Smooth muscle cell (in vitro differentiated cells): ENCODE measurements around the gene CA5B. TPM values are rescaled to one million over a fixed set of nuclear protein-coding genes. Genes with fewer than 3 reads are reported as not detected.

Experiments
- DNase-seq: peaks from one replicate; lab custom pipeline; 2025; ENCODE audit not compliant: unreplicated experiment; lab: John Stamatoyannopoulos, UW
- H2AFZ ChIP-seq: fragments of 200-600 bp; sonication (generic); 2 replicates; pipeline ENCODE4 v1.6.0; 2016; ENCODE audit warnings: antibody characterized with exemption, low read depth, mild to moderate bottlenecking
- H3F3A ChIP-seq: fragments of 200-600 bp; sonication (generic); 2 replicates; pipeline ENCODE4 v1.6.0; 2017; ENCODE audit warnings: antibody characterized with exemption, low read depth
- H3K27ac ChIP-seq: fragments of 200-600 bp; sonication (generic); 2 replicates; pipeline ENCODE4 v1.5.1; 2016; ENCODE audit warnings: low read depth, mild to moderate bottlenecking
- H3K27me3 ChIP-seq: fragments of 200-600 bp; sonication (generic); 2 replicates; pipeline ENCODE4 v1.6.1; 2016; ENCODE audit warnings: low read depth, mild to moderate bottlenecking
- H3K36me3 ChIP-seq: fragments of 200-600 bp; sonication (generic); 2 replicates; pipeline ENCODE4 v1.5.1; 2016; ENCODE audit warnings: low read depth
- H3K4me1 ChIP-seq: fragments of 200-600 bp; sonication (generic); 2 replicates; pipeline ENCODE4 v1.5.1; 2016; ENCODE audit warnings: low read depth
- H3K4me2 ChIP-seq: fragments of 200-600 bp; sonication (generic); 2 replicates; pipeline ENCODE4 v1.6.0; 2016; ENCODE audit warnings: mild to moderate bottlenecking
- H3K4me3 ChIP-seq: fragments of 200-600 bp; sonication (generic); 2 replicates; pipeline ENCODE4 v1.5.1; 2016; ENCODE audit warnings: mild to moderate bottlenecking
- H3K79me2 ChIP-seq: fragments of 200-600 bp; sonication (generic); 2 replicates; pipeline ENCODE4 v1.6.0; 2016; ENCODE audit warnings: low read depth, mild to moderate bottlenecking
- H3K9ac ChIP-seq: fragments of 200-600 bp; sonication (generic); 2 replicates; pipeline ENCODE4 v1.6.0; 2016; ENCODE audit warnings: low read depth
- H3K9me3 ChIP-seq: fragments of 200-600 bp; sonication (generic); replicated peaks from 2 replicates; pipeline ENCODE4 v1.5.1; 2016; ENCODE audit warnings: low read depth
- H4K20me1 ChIP-seq: fragments of 200-600 bp; sonication (generic); 2 replicates; pipeline ENCODE4 v1.6.0; 2016; ENCODE audit warnings: low read depth
- WGBS: methylation state at CpG from one replicate; pipeline ENCODE4 v1.1.7; 2016; ENCODE audit warnings: low lambda C conversion rate; 5-methylcytosine and 5-hydroxymethylcytosine counted together
- polyA plus RNA-seq: library from polyadenylated mRNA; unstranded; fragments of >200 nt; fragmentation: Nextera tagmentation; extraction: Ambion mirVana; gene quantifications from 2 replicates; pipeline ENCODE4 v1.2.1, GENCODE V29; 2016
- total RNA-seq: library from RNA; depleted of rRNA; stranded (reverse); fragments of >200 nt; gene quantifications from 2 replicates; pipeline ENCODE4 v1.2.3, GENCODE V29; 2014
- TF ChIP-seq, protein P1 (sequence below): fragments of 200-600 bp; sonication (generic); IDR thresholded peaks from 2 replicates; pipeline ENCODE4 v1.5.1; 2017; ENCODE audit warnings: borderline replicate concordance, mild to moderate bottlenecking, antibody characterized with exemption; ENCODE audit not compliant: insufficient read depth, poor library complexity, severe bottlenecking

Gene CA5B
- total and polyA plus RNA-seq, 2 experiments from 2014 or later = 10.1 to 10.3 TPM

DNA sequence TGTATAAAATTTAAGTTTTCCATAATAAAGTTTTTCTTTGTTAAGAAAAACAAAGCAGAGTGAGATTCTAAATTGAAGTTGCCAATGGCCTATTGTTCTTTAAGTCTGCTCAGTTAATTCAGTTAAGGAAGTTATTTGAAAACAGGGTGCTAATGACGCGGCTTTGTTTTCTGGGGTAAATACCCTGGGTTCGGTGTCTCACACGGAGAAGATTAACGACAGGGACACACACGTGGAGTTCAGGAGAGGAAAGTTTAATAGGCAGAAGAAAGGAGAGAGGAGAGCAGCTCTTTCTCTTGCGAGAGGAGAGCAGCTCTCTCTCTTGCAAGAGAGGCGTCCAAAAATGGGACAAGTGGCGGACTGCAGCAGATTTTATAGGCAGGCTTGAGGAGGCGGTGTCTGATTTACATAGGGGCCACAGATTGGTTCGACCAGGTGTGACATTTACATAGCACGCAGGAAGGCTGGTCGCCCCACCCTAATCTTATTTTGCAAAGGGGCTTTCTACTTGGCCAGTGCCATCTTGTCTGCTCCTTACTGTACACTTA is 9.6 kb downstream of the CA5B start:
- DNase-seq = no peak
- Histone ChIP-seq H3K9me3 (no peaks in the 10 kb centered on the region), H3K36me3 (no peaks in the 10 kb centered on the region), H3K9ac (no peak overlapping the region), H3K4me2 (no peak overlapping the region), H4K20me1 (no peaks in the 10 kb centered on the region), H3K27ac (no peak overlapping the region), H3K4me1 (peaks cover 24% of the 10 kb centered on the region), H3K4me3 (no peak overlapping the region), H2AFZ (no peak overlapping the region), H3K27me3 (no peaks in the 10 kb centered on the region), H3K79me2 (peaks cover 2% of the 10 kb centered on the region), H3F3A (peaks cover 25% of the 10 kb centered on the region)
- TF ChIP-seq, protein P1, sequence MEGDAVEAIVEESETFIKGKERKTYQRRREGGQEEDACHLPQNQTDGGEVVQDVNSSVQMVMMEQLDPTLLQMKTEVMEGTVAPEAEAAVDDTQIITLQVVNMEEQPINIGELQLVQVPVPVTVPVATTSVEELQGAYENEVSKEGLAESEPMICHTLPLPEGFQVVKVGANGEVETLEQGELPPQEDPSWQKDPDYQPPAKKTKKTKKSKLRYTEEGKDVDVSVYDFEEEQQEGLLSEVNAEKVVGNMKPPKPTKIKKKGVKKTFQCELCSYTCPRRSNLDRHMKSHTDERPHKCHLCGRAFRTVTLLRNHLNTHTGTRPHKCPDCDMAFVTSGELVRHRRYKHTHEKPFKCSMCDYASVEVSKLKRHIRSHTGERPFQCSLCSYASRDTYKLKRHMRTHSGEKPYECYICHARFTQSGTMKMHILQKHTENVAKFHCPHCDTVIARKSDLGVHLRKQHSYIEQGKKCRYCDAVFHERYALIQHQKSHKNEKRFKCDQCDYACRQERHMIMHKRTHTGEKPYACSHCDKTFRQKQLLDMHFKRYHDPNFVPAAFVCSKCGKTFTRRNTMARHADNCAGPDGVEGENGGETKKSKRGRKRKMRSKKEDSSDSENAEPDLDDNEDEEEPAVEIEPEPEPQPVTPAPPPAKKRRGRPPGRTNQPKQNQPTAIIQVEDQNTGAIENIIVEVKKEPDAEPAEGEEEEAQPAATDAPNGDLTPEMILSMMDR = no peak
- WGBS = 73% methylated on average over 13 of the region's 13 CpGs

GRCh38 chrX:15748841-15749240 is 10.8 kb downstream of the CA5B start:
- TF ChIP-seq, protein P1 = no peak

DNA sequence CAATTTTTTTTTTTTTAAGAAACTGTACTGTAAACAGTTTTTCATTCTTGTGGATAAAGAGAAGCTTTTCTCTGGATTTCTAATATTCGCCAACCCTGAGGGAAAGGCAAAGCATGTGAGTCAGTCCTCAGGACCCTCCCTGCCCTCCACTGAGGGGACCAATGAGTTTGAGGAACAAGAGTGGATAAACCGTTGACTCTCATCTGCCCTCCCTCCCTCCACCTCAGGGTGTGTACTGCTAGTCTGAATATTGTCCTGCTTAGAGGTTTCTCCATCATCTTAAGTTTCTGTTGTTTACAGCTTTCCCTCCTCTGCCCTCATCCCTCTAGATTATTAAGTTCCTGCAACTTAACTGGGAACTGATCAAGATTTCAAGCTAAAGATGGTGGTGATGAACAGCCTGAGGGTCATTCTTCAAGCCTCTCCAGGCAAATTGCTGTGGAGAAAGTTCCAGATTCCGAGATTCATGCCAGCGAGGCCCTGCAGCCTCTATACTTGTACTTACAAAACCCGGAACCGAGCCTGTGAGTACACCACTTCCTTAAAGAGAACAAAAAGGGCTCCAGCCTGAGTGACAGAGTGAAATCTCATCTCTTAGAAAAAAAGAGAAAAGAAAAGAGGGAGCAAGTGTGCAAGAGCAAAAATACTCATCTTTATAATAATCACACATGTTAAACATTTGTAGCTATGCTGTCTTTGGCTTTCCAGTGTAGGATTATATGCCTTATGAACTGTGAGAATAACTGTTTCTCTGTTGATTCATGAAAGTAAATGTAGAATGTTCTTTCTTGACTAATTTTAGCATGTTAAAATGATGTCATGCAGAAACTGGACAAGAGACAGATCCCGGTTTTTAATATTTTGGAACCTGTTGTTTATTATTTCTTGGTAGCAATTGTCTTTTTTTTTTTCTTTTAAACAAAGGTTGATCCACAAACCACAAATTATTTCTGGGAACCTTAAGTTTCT is 11.9 kb downstream of the CA5B start:
- peak overlapping the region; percentile 98 for H3K27ac ChIP-seq
- WGBS = 36% methylated on average over 7 of the region's 7 CpGs
- no peak overlapping the region for H3K4me3 ChIP-seq
- no peaks in the 10 kb centered on the region for H3K27me3 ChIP-seq
- peak overlapping the region; percentile 41 for H3K4me2 ChIP-seq
- H4K20me1 ChIP-seq = no peaks in the 10 kb centered on the region
- peak overlapping the region; percentile 84 for H3K9ac ChIP-seq
- H3K9me3 ChIP-seq = no peaks in the 10 kb centered on the region
- H3F3A ChIP-seq = peaks cover 25% of the 10 kb centered on the region
- peaks cover 24% of the 10 kb centered on the region for H3K4me1 ChIP-seq
- no peaks in the 10 kb centered on the region for H3K36me3 ChIP-seq
- H3K79me2 ChIP-seq = no peaks in the 10 kb centered on the region
- no peak for DNase-seq
- TF ChIP-seq, protein P1 = no peak
- no peak overlapping the region for H2AFZ ChIP-seq

More at GRCh38 chrX:15748841-15749240, 10.8 kb downstream of the CA5B start:
- WGBS = 66% methylated on average over 3 of the region's 3 CpGs
- no peaks in the 10 kb centered on the region for H3K9me3 ChIP-seq
- no peak for DNase-seq
- H3K36me3 ChIP-seq = no peaks in the 10 kb centered on the region
- no peaks in the 10 kb centered on the region for H3K27me3 ChIP-seq
- H3K79me2 ChIP-seq = no peaks in the 10 kb centered on the region
- H3K4me2 ChIP-seq = peak overlapping the region; percentile 41
- peaks cover 24% of the 10 kb centered on the region for H3K4me1 ChIP-seq
- peak overlapping the region; percentile 98 for H3K27ac ChIP-seq
- no peak overlapping the region for H3K4me3 ChIP-seq
- no peaks in the 10 kb centered on the region for H4K20me1 ChIP-seq
- H3K9ac ChIP-seq = peak overlapping the region; percentile 84
- peaks cover 25% of the 10 kb centered on the region for H3F3A ChIP-seq
- no peak overlapping the region for H2AFZ ChIP-seq
